Activated naive CD8-positive, alpha-beta T cell treated with anti-CD3 and anti-CD28 coated beads, Interleukin-2, amount 50 U/mL, for 24 hours (primary cell): ENCODE measurements around the gene CYP4A22.
"Not testable (repeated sequence)": the region's sequence is repeated elsewhere in the genome, so short reads cannot be mapped to it uniquely, and the experiment has no call there.

Source experiments
- ATAC-seq: fragments of 150-1000 bp; cut with Tn5 transposase; one replicate; pipeline ENCODE4 v1.10.0; 2021
- DNase-seq: peaks from one replicate; pipeline ENCODE4 v3.0.0; 2021
- H3K27ac Mint-ChIP-seq: one replicate; pipeline ENCODE4 v1.8.0; 2021; ENCODE audit warnings: mild to moderate bottlenecking, mixed read lengths
- H3K27me3 Mint-ChIP-seq: one replicate; pipeline ENCODE4 v1.8.0; 2021; ENCODE audit warnings: mixed read lengths
- H3K36me3 Mint-ChIP-seq: one replicate; pipeline ENCODE4 v1.8.0; 2021; ENCODE audit warnings: low read depth, mixed read lengths
- H3K4me1 Mint-ChIP-seq: one replicate; pipeline ENCODE4 v1.8.0; 2021; ENCODE audit warnings: mixed read lengths
- H3K4me3 Mint-ChIP-seq: one replicate; pipeline ENCODE4 v1.8.0; 2021; ENCODE audit warnings: mild to moderate bottlenecking, moderate library complexity, mixed read lengths
- H3K9me3 Mint-ChIP-seq: one replicate; pipeline ENCODE4 v1.8.0; 2021; ENCODE audit warnings: mixed read lengths

The CYP4A22 gene

DNA sequence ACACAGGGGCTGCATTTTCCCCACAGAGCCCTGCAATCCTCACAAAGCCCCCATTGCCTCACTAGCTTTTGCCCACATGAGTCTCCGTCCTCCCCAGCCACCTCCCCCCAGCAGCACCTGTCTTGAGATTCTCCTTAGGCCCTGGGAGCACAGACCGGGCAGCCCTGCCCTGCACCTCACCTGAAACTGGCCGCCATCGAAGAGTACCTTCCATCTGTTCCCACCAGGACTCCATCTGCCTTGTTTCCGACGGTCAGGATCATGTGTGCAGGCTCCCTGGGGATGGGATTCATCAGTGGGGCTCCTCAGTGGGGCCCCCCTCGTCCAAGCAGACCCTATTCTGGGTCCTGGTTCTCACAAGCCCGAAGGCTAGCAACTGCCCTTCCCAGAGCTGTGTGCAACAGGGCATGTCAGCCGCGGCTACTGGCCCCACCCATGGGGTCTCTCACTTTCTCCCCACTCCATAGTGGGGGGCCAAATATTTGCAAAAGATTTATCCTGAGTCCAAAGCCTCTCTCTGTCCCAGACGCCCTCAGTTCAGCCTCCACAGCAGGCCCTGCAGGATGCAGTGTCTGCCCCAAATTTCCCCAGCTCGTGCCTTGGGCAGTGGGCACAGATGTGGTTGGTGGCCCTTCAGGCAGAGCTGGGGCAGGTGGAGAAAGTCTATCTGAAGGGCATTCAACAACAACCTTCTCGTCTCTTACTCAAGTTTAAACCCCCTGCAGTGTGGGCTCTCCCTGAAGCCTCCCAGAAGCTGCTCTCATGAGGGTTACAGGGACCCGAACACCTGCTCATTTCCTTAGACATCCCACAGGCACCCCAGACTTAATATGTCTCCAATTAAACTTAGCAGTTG is 47.8 kb downstream of the CYP4A22 start:
- Mint-ChIP-seq H3K27me3 (peaks cover 22% of the 10 kb centered on the region), H3K4me1 (no peaks in the 10 kb centered on the region), H3K36me3 (no peaks in the 10 kb centered on the region), H3K27ac (no peak overlapping the region), H3K4me3 (no peak overlapping the region), H3K9me3 (no peaks in the 10 kb centered on the region)
- DNase-seq (no peak), ATAC-seq (no peak)

- Mint-ChIP-seq H3K9me3 (no peaks in the 10 kb centered on the region), H3K4me3 (no peak overlapping the region), H3K27ac (no peak overlapping the region), H3K27me3 (peaks cover 10% of the 10 kb centered on the region), H3K36me3 (no peaks in the 10 kb centered on the region), H3K4me1 (no peaks in the 10 kb centered on the region)
- ATAC-seq, result no peak
- no peak for DNase-seq
Measured at GRCh38 chr1:47186267-47187185, 49.3 kb downstream of the CYP4A22 start.

- DNase-seq (no peak), ATAC-seq (no peak)
- H3K36me3 Mint-ChIP-seq, result no peaks in the 10 kb centered on the region
- H3K27ac Mint-ChIP-seq, result no peak overlapping the region
- no peak overlapping the region for H3K4me3 Mint-ChIP-seq
- H3K9me3 Mint-ChIP-seq, result no peaks in the 10 kb centered on the region
- peaks cover 3% of the 10 kb centered on the region for H3K27me3 Mint-ChIP-seq
- H3K4me1 Mint-ChIP-seq, result no peaks in the 10 kb centered on the region
Measured at GRCh38 chr1:47187231-47187925, 50.1 kb downstream of the CYP4A22 start.

DNA sequence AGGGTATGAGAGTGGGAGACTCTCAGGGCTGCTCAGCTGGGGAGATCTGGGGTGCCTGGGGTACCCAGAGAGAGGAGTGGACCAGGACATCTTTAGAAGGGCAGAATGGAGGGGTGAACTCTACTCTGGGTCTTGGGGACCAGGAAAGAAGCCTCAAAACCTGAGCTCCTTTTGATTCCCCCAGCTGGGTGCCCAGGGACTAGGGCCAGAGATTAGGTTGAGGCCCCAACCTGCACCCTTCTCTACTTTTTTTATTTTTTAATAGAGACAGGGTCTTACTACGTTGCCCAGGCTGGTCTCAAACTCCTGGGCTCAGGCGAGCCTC is 50.6 kb downstream of the CYP4A22 start:
- H3K27ac Mint-ChIP-seq, result no peak overlapping the region
- H3K9me3 Mint-ChIP-seq, result no peaks in the 10 kb centered on the region
- H3K27me3 Mint-ChIP-seq, result peaks cover 5% of the 10 kb centered on the region
- no peaks in the 10 kb centered on the region for H3K36me3 Mint-ChIP-seq
- ATAC-seq, result no peak
- H3K4me1 Mint-ChIP-seq, result no peaks in the 10 kb centered on the region
- no peak for DNase-seq
- H3K4me3 Mint-ChIP-seq, result no peak overlapping the region

DNA sequence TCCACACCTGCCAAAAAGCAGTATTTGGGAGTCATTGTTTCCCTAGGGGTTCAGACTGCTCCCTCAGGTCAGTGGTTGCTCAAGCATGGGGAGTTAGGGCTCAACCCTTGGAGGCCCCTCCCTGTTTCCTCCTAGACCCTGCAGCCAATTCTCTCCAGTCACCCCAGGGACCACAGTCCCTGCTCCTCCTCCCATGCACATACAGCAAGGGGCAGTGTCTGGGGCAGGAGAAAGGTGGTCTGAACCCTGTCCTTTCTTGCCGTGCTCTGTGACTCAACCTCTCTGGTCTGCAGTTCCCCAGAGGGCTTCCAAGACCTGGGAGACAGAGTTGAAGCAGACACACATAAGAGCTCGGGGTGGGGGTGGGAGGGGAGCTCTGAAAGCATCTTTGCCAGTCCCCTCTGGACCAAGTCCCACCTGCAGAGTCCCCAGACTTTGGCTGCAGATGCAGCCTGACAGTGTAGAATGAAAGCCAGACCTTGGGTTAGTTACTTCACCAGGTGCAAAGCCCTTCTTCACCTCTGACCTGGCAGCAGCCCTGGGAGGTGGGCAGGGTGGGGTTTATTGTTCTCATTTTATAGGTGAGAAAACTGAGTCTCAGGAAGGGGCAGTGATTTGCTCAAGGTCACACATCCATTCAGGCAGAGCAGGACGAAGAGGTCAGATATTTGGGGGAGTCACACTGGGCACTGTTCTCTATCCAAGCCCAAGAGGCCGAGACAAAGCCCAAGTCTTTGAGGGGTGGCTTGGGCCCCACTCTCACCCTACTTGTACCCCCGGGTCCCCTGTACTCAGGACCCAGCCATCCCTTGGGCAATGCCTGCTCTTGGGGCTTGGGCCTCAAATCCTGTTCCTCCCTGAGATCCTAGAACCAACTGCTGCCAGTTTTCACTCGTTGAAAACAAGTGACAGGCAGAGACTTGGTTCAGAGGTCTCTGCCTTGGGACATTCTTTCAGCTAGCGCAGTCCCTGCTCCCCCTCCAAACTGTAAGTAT is 51.8 kb downstream of the CYP4A22 start:
- no peaks in the 10 kb centered on the region for H3K36me3 Mint-ChIP-seq
- no peaks in the 10 kb centered on the region for H3K4me1 Mint-ChIP-seq
- H3K27ac Mint-ChIP-seq, result no peak overlapping the region
- H3K9me3 Mint-ChIP-seq, result no peaks in the 10 kb centered on the region
- no peak for DNase-seq
- no peak overlapping the region for H3K4me3 Mint-ChIP-seq
- no peak for ATAC-seq
- H3K27me3 Mint-ChIP-seq, result peaks cover 6% of the 10 kb centered on the region

GRCh38 chr1:47189844-47190508 is 52.7 kb downstream of the CYP4A22 start, which contains the start of gene PDZK1IP1:
Gene PDZK1IP1, minus strand, starts transcription at chr1:47190036. Its CDS starts 104 bp downstream, at chr1:47189932.
- DNase-seq, result no peak
- no peak for ATAC-seq
- peaks cover 6% of the 10 kb centered on the region for H3K27me3 Mint-ChIP-seq
- no peak within 1 kb of the TSS for H3K4me3 Mint-ChIP-seq
- no peaks in the 10 kb centered on the region for H3K36me3 Mint-ChIP-seq
- H3K4me1 Mint-ChIP-seq, result no peaks in the 10 kb centered on the region
- no peak within 1 kb of the TSS for H3K27ac Mint-ChIP-seq
- no peaks in the 10 kb centered on the region for H3K9me3 Mint-ChIP-seq

DNA sequence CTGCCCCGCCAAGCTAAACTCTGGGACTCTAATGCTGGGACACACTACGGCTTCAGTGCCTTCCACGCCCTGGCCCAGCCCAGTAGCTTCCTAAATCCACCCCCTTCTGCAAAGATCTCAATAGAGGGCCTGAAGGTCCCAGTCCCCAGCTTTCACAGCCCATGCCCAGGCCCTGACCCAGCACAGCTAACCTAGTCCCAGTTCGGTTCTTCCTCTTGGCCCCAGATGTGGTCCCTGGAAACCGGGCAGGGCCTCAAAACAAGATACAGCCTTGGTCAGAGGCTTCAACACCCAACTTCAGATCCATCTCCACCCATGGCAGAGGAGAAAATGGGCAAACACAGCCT is 53.2 kb downstream of the CYP4A22 start:
- DNase-seq (no peak), ATAC-seq (no peak)
- Mint-ChIP-seq H3K36me3 (no peaks in the 10 kb centered on the region), H3K9me3 (no peaks in the 10 kb centered on the region), H3K4me1 (no peaks in the 10 kb centered on the region), H3K27ac (no peak overlapping the region), H3K4me3 (no peak overlapping the region), H3K27me3 (peaks cover 6% of the 10 kb centered on the region)

GRCh38 chr1:47190857-47191256 is 53.6 kb downstream of the CYP4A22 start:
- DNase-seq, result no peak
- Mint-ChIP-seq H3K4me1 (no peaks in the 10 kb centered on the region), H3K4me3 (no peak overlapping the region), H3K27ac (no peak overlapping the region), H3K27me3 (peaks cover 6% of the 10 kb centered on the region), H3K9me3 (no peaks in the 10 kb centered on the region), H3K36me3 (no peaks in the 10 kb centered on the region)
- no peak for ATAC-seq

DNA sequence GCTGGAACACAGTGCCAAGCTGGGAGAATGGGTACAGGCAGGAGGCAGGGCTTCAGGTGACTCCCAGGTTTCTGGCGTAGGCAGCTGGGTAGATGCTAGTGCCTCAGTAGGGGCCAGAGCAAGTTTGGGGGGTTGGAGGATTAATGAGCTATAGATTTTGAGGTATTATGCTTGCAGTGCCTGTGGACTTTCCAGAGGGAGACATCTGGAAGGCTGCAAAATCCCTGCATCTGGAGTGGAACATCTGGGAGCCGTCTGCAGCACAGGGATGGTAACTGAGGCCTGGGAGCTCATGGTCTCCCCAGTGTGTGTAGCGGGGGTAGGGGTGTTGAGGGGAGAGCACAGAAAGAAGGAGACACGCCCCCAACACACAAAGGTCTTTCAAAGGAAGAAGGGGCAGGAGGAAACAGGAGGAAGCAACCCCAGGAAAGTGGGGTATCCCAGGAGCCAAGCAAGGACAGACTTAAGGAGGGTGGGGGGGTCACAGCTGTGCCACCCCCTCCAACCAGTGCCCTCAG is 54.8 kb downstream of the CYP4A22 start:
- H3K27ac Mint-ChIP-seq, result no peak overlapping the region

GRCh38 chr1:47192458-47193384 is 55.5 kb downstream of the CYP4A22 start:
- no peak overlapping the region for H3K27ac Mint-ChIP-seq

More for the DNA sequence above, 54.8 kb downstream of the CYP4A22 start:
- Mint-ChIP-seq H3K4me3 (no peak overlapping the region), H3K9me3 (no peaks in the 10 kb centered on the region), H3K27me3 (peaks cover 6% of the 10 kb centered on the region), H3K4me1 (no peaks in the 10 kb centered on the region), H3K36me3 (no peaks in the 10 kb centered on the region)
- ATAC-seq, result no peak
- no peak for DNase-seq

DNA sequence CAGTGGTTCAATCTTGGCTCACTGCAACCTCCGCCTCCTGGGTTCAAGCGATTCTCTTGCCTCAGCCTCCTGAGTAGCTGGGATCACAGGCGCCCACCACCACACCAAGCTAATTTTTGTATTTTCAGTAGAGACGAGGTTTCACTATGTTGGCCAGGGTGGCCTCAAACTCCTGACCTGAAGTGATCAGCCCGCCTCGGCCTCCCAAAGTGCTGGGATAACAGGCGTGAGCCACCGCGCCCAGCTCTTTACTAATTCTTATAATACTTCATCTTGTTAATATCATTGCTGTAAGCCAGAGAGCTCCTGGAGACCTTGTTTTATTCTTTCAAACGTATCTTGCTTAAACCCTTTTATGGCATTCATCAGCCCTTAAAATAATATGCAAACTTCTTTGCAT is 56.3 kb downstream of the CYP4A22 start:
- H3K27me3 Mint-ChIP-seq, result peaks cover 15% of the 10 kb centered on the region
- H3K9me3 Mint-ChIP-seq, H3K27ac Mint-ChIP-seq, H3K4me1 Mint-ChIP-seq, ATAC-seq, DNase-seq, H3K36me3 Mint-ChIP-seq, H3K4me3 Mint-ChIP-seq: not testable (repeated sequence)

More at GRCh38 chr1:47192458-47193384, 55.5 kb downstream of the CYP4A22 start:
- DNase-seq (peak; percentile 71), ATAC-seq (peak; percentile 50)
- Mint-ChIP-seq H3K27me3 (peaks cover 7% of the 10 kb centered on the region), H3K36me3 (no peaks in the 10 kb centered on the region), H3K4me3 (no peak overlapping the region), H3K4me1 (no peaks in the 10 kb centered on the region), H3K9me3 (no peaks in the 10 kb centered on the region)

DNA sequence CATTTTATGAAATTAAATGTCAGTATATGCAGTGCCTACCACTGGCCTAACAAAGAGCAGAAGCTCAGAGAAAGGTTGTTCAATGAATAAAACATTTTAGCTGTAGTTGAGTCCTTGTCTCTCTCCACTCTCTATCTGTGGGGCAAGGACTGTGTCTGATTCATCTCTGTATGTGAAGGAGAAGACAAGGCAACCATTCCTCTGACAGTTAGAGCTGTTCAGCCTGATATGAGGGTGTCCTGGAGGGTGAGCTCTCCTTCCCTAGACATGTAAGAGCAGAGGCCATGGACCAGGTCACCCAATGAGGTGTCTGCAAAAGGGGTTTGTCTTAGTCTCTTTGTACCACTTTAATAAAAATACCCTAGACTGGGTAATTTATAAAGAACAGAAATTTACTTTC is 57.1 kb downstream of the CYP4A22 start:
- Mint-ChIP-seq H3K27ac (no peak overlapping the region), H3K4me1 (no peaks in the 10 kb centered on the region), H3K4me3 (no peak overlapping the region), H3K36me3 (no peaks in the 10 kb centered on the region), H3K9me3 (no peaks in the 10 kb centered on the region), H3K27me3 (peaks cover 23% of the 10 kb centered on the region)
- DNase-seq (no peak), ATAC-seq (no peak)
